NB4 (cell line): ENCODE results near the gene ESM1.

Experiments used
- POLR2A ChIP-seq: IDR thresholded peaks from 2 replicates; pipeline ENCODE4 v1.6.1; 2011; ENCODE audit warnings: mild to moderate bottlenecking; ENCODE audit not compliant: insufficient read length; ENCODE audit errors: extremely low read depth
- TF ChIP-seq, protein P1 (sequence below): IDR thresholded peaks from one replicate; pipeline ENCODE4 v1.5.1; 2012; ENCODE audit warnings: low read depth, low read length

DNA sequence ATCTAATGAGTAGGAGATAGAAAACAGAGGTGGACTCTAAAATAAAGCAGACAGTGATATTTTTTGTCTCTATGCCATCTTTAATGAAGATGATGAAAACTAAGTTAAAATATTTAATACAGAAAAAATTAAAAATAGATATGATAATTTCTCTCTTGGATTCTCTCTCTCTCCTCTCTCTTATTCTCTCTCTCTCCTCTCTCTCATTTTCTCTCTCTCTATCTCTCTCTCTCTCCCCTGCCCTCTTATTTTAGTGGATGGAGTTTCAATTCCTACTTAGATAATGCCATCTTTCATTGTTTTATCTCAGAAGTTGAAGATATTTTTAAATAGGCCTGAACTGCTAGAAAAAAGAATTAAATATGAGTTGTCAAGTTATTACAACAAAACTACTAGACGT, 38.2 kb downstream of the ESM1 start:
- TF ChIP-seq, protein P1, sequence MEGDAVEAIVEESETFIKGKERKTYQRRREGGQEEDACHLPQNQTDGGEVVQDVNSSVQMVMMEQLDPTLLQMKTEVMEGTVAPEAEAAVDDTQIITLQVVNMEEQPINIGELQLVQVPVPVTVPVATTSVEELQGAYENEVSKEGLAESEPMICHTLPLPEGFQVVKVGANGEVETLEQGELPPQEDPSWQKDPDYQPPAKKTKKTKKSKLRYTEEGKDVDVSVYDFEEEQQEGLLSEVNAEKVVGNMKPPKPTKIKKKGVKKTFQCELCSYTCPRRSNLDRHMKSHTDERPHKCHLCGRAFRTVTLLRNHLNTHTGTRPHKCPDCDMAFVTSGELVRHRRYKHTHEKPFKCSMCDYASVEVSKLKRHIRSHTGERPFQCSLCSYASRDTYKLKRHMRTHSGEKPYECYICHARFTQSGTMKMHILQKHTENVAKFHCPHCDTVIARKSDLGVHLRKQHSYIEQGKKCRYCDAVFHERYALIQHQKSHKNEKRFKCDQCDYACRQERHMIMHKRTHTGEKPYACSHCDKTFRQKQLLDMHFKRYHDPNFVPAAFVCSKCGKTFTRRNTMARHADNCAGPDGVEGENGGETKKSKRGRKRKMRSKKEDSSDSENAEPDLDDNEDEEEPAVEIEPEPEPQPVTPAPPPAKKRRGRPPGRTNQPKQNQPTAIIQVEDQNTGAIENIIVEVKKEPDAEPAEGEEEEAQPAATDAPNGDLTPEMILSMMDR, result no peak
- TF ChIP-seq POLR2A, result no peak
